GM10266 (cell line): ENCODE results near the gene GNE.
"Not testable (repeated sequence)": the region's sequence is repeated elsewhere in the genome, so short reads cannot be mapped to it uniquely, and the experiment has no call there.

Experiments used
- DNase-seq: peaks from one replicate; pipeline ENCODE4 v3.0.0; 2012; ENCODE audit errors: extremely low spot score
- TF ChIP-seq, protein P1 (sequence below): IDR thresholded peaks from 2 replicates; pipeline ENCODE4 v1.5.1; 2012; ENCODE audit warnings: mild to moderate bottlenecking, low read depth; ENCODE audit not compliant: control insufficient read depth, insufficient read depth; ENCODE audit errors: missing control alignments

The GNE gene

DNA sequence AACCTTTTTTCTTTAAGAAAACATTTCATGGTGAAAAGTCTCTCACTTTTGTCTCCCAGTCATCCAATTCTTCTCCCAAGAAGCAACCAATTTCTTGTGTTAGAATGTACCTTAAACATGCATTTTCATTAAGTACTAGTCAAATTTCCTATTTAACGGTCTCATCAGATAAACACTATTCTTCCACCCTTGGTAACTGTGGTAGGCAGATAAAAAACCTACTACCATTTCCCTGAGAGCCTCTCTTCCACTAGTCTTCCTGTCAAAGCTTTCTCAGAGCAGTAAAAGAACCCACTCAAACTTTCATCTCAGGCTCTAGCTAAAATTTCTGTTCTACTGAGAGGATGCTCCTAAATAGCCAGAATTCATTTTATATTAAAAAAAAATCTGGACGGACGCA, 10.9 kb downstream of the GNE start:
- no peak for DNase-seq
- TF ChIP-seq, protein P1, sequence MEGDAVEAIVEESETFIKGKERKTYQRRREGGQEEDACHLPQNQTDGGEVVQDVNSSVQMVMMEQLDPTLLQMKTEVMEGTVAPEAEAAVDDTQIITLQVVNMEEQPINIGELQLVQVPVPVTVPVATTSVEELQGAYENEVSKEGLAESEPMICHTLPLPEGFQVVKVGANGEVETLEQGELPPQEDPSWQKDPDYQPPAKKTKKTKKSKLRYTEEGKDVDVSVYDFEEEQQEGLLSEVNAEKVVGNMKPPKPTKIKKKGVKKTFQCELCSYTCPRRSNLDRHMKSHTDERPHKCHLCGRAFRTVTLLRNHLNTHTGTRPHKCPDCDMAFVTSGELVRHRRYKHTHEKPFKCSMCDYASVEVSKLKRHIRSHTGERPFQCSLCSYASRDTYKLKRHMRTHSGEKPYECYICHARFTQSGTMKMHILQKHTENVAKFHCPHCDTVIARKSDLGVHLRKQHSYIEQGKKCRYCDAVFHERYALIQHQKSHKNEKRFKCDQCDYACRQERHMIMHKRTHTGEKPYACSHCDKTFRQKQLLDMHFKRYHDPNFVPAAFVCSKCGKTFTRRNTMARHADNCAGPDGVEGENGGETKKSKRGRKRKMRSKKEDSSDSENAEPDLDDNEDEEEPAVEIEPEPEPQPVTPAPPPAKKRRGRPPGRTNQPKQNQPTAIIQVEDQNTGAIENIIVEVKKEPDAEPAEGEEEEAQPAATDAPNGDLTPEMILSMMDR: no peak

DNA sequence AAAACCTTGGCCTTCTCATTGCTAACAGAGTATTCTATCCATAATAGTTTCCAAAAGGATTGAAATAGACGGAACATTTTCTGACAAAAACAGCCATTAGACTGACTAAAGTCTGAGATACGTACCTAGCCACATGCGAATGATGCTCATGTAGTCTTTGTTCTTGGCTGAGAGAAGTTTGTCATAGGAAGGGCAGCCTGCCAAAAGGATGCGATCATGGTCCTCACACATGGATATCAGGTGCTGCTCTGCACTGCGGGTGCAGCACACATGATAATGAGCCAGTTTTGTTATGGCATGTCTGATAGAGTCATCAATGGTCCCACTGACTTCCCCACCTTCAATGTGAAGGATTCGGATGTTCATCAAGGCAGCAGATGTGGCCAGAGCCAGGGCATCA, 12.3 kb downstream of the GNE start:
- no peak for DNase-seq
- TF ChIP-seq, protein P1: no peak

DNA sequence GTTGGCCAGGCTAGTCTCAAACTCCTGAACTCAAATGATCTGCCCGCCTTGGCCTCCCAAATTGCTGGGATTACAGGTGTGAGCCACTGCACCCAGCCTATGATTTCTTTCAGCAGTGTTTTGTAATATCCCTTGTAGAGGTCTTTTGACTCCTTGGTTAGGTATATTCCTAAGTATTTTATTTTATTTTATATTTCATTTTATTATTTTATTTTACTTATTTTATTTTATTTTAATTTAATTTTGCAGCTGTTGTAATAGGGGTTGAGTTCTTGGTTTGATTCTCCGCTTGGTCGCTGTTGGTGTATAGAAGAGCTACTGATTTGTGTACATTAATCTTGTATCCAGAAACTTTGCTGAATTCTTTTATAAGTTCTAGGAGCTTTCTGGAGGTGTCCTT, 18.6 kb downstream of the GNE start:
- DNase-seq: not testable (repeated sequence)

DNA sequence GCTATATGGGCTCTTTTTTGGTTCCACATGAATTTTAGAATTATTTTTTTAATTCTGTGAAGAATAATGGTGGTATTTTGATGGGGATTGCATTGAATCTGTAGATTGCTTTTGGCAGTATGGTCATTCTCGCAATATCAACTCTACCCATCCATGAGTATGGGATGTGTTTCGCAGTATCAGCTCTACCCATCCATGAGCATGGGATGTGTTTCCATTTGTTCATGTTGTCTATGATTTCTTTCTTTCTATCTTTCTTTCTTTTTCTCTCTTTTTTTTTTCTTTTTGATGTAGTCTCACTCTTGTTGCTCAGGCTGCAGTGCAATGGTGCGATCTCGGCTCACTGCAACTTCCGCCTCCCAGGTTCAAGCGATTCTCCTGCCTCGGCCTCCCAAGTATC, 19.0 kb downstream of the GNE start:
- not testable (repeated sequence) for DNase-seq

DNA sequence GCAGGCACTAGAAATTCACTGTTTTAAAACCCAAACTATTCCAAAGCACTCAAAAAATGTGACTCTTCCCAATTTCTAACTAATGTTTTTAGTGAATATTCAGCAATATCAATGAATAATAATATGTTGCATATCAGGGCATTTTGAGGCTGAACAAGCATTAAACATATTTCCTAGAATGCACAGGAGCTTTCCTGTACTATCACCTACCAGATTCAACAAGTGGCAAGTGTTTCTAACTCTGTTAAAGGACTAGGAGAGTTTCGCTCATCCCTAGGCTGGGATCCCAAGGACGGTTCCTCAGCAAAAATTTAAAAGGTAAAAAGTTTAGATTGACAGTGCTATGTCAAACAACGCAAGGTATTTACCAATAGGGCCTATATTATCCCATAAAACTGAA, 21.0 kb downstream of the GNE start:
- DNase-seq: no peak
- TF ChIP-seq, protein P1: no peak

DNA sequence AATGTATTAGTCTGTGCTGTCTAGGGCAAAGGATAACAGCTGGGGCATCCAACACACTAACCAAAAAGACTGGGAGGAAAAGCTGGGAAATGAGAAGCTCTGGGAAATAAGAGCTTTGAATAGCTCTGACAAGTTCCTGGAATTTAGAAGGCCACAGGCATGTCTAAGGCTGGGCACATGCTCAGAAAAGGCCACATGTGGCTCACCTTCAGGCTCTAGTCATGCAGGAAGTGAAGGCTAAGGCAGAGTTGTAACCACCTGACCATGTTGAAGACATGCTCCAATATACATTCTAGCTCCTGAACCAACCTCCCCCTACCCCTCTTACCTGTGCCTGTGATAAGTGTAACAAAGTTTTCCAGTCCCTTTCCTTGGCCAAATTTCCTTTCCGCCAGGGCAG, 35.8 kb downstream of the GNE start:
- no peak for DNase-seq
- TF ChIP-seq, protein P1: no peak

DNA sequence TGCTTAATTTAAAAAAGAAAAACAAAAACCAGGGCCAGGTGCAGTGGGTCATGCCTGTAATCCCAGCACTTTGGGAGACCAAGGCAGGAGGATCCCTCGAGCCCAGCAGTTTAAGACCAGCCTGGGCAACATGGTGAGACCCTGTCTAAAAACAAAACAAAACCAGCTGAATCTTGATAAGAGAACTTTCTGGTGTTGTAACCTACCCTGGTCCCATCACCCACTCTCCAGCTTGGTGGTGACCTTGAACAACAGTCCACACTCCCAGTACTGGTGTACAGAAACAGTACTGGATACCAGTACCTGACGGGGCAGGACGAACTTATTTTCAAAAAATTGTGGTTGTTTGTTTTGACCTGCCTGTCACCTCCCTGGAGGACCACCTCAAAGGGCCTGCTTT, 36.6 kb downstream of the GNE start:
- TF ChIP-seq, protein P1: no peak
- no peak for DNase-seq

DNA sequence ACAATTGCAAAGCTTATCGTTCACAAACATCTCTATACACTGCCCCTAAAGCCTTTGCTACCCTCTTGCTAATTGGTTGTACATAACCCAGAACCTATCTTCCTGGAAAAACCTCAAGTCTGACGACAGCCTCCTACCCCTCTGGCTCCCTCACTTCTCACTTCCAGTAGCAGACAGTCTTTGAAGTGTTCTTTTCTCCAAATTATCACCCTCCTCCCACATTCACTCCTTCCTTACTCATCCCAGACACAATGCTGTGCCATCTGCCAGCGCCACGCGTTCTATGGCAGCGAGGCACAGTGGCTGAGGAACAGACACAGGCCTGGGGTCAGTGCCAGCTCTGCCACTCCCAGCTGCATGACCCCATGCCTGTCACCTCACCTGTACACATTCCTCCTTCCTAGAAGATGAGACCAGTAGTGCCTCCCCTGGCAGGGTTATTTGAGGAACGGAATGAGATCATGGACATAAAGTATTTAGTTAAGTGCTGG, 39.8 kb downstream of the GNE start:
- DNase-seq: no peak
- TF ChIP-seq, protein P1: no peak
